AG09309 (cell line): ENCODE data around the gene NSD2.
A peak's percentile ranks its signal among the peaks of the same experiment; 100 is the strongest.

Experiments
- DNase-seq: peaks from one replicate; pipeline ENCODE4 v3.0.0-alpha.2; 2010; ENCODE audit warnings: low read depth
- H3K4me3 ChIP-seq: 2 replicates; pipeline ENCODE4 v1.5.1; 2011; ENCODE audit warnings: mild to moderate bottlenecking, low read depth, low read length, moderate library complexity; ENCODE audit not compliant: control insufficient read depth
- TF ChIP-seq, protein P1 (sequence below): IDR thresholded peaks from 2 replicates; pipeline ENCODE4 v1.5.1; 2011; ENCODE audit warnings: mild to moderate bottlenecking, low read depth, low read length, inconsistent platforms; ENCODE audit not compliant: insufficient read depth, control insufficient read depth; ENCODE audit errors: missing control alignments

NSD2 gene

DNA sequence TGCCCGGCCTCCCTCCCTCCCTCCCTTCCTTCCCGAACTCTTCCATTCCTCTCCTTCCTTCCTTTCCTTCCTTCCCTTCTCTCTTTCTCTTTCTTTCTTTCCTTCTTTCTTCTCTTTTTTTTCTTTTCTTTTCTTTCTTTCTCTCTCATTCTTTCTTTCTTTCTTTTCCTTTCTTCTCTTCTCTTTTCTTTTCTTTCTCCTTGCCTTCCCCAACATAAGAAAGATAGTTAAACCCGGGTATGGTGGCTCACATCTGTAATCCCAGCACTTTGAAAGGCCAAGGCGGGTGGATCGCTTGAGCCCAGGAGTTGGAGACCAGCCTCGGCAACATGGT, 25.4 kb downstream of the NSD2 start:
- TF ChIP-seq, protein P1, sequence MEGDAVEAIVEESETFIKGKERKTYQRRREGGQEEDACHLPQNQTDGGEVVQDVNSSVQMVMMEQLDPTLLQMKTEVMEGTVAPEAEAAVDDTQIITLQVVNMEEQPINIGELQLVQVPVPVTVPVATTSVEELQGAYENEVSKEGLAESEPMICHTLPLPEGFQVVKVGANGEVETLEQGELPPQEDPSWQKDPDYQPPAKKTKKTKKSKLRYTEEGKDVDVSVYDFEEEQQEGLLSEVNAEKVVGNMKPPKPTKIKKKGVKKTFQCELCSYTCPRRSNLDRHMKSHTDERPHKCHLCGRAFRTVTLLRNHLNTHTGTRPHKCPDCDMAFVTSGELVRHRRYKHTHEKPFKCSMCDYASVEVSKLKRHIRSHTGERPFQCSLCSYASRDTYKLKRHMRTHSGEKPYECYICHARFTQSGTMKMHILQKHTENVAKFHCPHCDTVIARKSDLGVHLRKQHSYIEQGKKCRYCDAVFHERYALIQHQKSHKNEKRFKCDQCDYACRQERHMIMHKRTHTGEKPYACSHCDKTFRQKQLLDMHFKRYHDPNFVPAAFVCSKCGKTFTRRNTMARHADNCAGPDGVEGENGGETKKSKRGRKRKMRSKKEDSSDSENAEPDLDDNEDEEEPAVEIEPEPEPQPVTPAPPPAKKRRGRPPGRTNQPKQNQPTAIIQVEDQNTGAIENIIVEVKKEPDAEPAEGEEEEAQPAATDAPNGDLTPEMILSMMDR = no peak
- DNase-seq = no peak
- H3K4me3 ChIP-seq = no peak overlapping the region

DNA sequence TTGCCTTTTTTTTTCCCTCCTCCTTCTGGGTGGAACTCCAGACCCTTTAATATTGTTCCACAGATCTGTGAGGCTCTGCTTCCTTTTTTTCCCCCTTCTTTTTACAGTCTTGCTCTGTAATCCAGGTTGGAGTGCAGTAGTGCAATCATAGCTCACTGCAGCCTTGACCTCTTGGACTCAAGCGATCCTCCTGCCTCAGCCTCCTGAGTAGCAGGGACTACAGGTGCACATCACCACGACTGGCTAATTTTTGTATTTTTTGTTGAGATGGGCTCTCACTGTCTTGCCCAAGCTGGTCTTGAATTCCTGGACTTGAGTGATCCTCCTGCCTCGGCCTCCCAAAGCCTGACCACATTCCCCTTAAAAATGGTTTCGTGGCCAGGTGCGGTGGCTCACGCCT, 26.8 kb downstream of the NSD2 start:
- TF ChIP-seq, protein P1 = no peak
- no peak for DNase-seq
- no peak overlapping the region for H3K4me3 ChIP-seq

DNA sequence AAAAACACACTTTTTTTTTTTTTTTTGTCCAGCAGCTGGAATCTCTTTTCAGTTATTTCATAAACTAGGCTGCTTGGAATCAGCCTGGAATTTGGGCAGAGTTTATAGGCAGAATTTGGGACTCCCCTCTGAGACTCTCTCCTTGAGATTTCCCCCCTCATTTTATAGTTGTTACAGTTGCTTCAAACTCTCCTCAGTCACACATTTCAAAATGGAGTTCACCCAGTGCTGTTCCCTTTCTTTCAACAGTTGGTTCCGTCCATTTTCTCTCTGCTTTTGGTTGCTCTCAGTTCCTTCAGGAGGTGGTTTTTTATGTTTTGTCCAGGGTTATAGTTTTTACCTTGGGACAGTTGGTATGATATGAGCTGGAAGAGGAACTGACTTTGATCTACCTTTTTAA, 27.5 kb downstream of the NSD2 start:
- no peak for DNase-seq
- TF ChIP-seq, protein P1 = no peak

GRCh38 chr4:1899149-1900086, 28.2 kb downstream of the NSD2 start:
- peak; percentile 23 for DNase-seq
- TF ChIP-seq, protein P1 = peak; percentile 77
- no peak overlapping the region for H3K4me3 ChIP-seq

More for the DNA sequence above, 27.5 kb downstream of the NSD2 start:
- H3K4me3 ChIP-seq = no peak overlapping the region

GRCh38 chr4:1900087-1900433, 28.9 kb downstream of the NSD2 start:
- TF ChIP-seq, protein P1 = no peak
- DNase-seq = no peak
- H3K4me3 ChIP-seq = no peak overlapping the region

DNA sequence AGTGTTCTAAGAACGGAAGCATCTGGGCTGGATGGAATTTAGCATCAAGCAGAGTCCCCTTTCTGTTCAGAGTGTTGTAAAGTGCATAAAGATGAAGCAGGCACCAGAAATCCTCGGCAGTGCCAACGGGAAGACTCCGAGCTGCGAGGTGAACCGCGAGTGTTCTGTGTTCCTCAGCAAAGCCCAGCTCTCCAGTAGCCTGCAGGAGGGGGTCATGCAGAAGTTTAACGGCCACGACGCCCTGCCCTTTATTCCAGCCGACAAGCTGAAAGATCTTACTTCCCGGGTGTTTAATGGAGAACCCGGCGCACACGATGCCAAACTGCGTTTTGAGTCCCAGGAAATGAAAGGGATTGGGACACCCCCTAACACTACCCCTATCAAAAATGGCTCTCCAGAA, 29.4 kb downstream of the NSD2 start:
- H3K4me3 ChIP-seq = no peak overlapping the region
- DNase-seq = no peak
- TF ChIP-seq, protein P1 = no peak
